Measurements from ENCODE around the gene TMEM123.

- TF ChIP-seq, protein P1, sequence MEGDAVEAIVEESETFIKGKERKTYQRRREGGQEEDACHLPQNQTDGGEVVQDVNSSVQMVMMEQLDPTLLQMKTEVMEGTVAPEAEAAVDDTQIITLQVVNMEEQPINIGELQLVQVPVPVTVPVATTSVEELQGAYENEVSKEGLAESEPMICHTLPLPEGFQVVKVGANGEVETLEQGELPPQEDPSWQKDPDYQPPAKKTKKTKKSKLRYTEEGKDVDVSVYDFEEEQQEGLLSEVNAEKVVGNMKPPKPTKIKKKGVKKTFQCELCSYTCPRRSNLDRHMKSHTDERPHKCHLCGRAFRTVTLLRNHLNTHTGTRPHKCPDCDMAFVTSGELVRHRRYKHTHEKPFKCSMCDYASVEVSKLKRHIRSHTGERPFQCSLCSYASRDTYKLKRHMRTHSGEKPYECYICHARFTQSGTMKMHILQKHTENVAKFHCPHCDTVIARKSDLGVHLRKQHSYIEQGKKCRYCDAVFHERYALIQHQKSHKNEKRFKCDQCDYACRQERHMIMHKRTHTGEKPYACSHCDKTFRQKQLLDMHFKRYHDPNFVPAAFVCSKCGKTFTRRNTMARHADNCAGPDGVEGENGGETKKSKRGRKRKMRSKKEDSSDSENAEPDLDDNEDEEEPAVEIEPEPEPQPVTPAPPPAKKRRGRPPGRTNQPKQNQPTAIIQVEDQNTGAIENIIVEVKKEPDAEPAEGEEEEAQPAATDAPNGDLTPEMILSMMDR (IDR thresholded peaks at IDR 0.05; ENCODE audit: borderline replicate concordance, extremely low read depth, low read length, poor library complexity, severe bottlenecking), result no peak
- no peak for TF ChIP-seq EZH2 (IDR thresholded peaks at IDR 0.05; ENCODE audit: borderline replicate concordance, low read depth, low read length, severe bottlenecking)
Observed at GRCh38 chr11:102400603-102401002, 52.0 kb downstream of the TMEM123 start.

Measured in DND-41 (cell line).